B cell (primary cell): ENCODE measurements around the gene SMC3.

Experiments
- EZH2 ChIP-seq: IDR thresholded peaks from 2 replicates; pipeline ENCODE4 v1.6.1; 2012; ENCODE audit warnings: borderline replicate concordance, low read depth, mild to moderate bottlenecking, moderate library complexity, low read length; ENCODE audit not compliant: insufficient read depth, poor library complexity, severe bottlenecking
- TF ChIP-seq, protein P1 (sequence below): fragments of 200-600 bp; IDR thresholded peaks from one replicate; pipeline ENCODE4 v1.8.0; 2022; ENCODE audit warnings: antibody characterized with exemption, mild to moderate bottlenecking

- TF ChIP-seq, protein P1, sequence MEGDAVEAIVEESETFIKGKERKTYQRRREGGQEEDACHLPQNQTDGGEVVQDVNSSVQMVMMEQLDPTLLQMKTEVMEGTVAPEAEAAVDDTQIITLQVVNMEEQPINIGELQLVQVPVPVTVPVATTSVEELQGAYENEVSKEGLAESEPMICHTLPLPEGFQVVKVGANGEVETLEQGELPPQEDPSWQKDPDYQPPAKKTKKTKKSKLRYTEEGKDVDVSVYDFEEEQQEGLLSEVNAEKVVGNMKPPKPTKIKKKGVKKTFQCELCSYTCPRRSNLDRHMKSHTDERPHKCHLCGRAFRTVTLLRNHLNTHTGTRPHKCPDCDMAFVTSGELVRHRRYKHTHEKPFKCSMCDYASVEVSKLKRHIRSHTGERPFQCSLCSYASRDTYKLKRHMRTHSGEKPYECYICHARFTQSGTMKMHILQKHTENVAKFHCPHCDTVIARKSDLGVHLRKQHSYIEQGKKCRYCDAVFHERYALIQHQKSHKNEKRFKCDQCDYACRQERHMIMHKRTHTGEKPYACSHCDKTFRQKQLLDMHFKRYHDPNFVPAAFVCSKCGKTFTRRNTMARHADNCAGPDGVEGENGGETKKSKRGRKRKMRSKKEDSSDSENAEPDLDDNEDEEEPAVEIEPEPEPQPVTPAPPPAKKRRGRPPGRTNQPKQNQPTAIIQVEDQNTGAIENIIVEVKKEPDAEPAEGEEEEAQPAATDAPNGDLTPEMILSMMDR: peak; percentile 91
- TF ChIP-seq EZH2: no peak
Measured at GRCh38 chr10:110610308-110610774, 42.8 kb downstream of the SMC3 start.
